Gastroesophageal sphincter (tissue), 2 donors: ENCODE data around the gene ICOSLG.
"Not testable (repeated sequence)": the region's sequence is repeated elsewhere in the genome, so short reads cannot be mapped to it uniquely, and the experiment has no call there.

Experiments used
- POLR2A ChIP-seq, 2 donors: fragments of 450-650 bp; IDR thresholded peaks; one replicate each; pipeline ENCODE4 v1.6.1; 2017; ENCODE audit warnings: antibody characterized with exemption in 2 of 2, mild to moderate bottlenecking in 2 of 2, moderate library complexity in 1 of 2
- POLR2AphosphoS5 ChIP-seq: sonication (generic); formaldehyde crosslinking; IDR thresholded peaks from one replicate; pipeline ENCODE4 v1.6.1; 2017; ENCODE audit warnings: antibody characterized with exemption

DNA sequence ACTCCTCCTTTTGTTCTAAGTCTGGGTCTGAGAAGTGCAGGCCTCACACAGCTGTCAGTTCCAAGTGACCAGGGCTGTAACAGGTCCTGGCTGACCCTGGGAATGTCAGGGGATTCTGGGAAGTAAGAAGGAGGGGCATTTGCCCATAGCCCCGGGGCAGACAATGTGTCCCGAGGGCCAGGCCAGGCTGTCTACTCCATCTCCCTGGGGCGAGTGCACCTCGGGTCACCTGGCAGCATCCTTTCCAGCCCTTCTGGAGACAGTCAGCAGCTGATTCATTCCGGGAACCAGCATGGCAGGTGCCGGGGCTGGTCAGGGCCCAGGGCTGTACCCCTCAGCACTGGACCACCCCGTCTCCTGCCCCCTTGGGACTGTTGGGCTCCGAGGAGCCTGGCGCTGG lies 13.1 kb downstream of the ICOSLG start:
- not testable (repeated sequence) for TF ChIP-seq POLR2AphosphoS5; POLR2A (IDR thresholded peaks at IDR 0.05)
